ENCODE data around the gene SYNE1.

- TF ChIP-seq CTCF (conservative IDR thresholded peaks at IDR 0.05) (no peak), ZFX (IDR thresholded peaks at IDR 0.05) (no peak)
These were observed 452.6 kb downstream of the SYNE1 start for GRCh38 chr6:152184573-152184916.

Data from C4-2B (cell line).